Fibroblast of mammary gland (primary cell): ENCODE data around the gene TRMT5.
A peak's percentile ranks its signal among the peaks of the same experiment; 100 is the strongest.

ENCODE experiments used
- DNase-seq: peaks from one replicate; pipeline ENCODE4 v3.0.0-alpha.2; 2010; ENCODE audit warnings: low read depth
- H3K4me3 ChIP-seq: 2 replicates; pipeline ENCODE4 v1.5.1; 2011; ENCODE audit warnings: low read depth, mild to moderate bottlenecking, low read length, moderate library complexity; ENCODE audit not compliant: control insufficient read depth
- TF ChIP-seq, protein P1 (sequence below): conservative IDR thresholded peaks from 2 replicates; pipeline ENCODE4 v1.5.1; 2011; ENCODE audit warnings: low read depth, low read length, inconsistent platforms; ENCODE audit not compliant: control insufficient read depth, insufficient read depth

The TRMT5 gene

DNA sequence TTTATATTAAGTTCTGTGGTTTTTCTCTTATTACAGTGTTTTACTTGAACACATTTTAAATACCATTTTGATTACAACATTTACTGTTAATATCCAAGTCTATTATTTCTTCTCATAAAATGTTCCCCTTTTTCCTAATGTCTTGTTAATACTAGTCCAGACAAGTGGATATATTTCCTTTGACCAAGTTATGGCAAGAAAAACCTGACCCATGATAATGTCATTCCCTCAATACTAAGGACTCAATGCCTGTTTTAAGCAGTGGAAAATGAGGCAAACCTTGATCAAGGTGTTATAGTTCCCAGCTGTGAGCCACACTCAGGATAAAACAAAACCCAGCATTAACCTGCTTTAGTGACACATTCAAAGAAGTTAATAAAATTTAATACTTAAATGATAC is 12.2 kb downstream of the TRMT5 start:
- TF ChIP-seq, protein P1, sequence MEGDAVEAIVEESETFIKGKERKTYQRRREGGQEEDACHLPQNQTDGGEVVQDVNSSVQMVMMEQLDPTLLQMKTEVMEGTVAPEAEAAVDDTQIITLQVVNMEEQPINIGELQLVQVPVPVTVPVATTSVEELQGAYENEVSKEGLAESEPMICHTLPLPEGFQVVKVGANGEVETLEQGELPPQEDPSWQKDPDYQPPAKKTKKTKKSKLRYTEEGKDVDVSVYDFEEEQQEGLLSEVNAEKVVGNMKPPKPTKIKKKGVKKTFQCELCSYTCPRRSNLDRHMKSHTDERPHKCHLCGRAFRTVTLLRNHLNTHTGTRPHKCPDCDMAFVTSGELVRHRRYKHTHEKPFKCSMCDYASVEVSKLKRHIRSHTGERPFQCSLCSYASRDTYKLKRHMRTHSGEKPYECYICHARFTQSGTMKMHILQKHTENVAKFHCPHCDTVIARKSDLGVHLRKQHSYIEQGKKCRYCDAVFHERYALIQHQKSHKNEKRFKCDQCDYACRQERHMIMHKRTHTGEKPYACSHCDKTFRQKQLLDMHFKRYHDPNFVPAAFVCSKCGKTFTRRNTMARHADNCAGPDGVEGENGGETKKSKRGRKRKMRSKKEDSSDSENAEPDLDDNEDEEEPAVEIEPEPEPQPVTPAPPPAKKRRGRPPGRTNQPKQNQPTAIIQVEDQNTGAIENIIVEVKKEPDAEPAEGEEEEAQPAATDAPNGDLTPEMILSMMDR, result no peak
- DNase-seq, result no peak
- H3K4me3 ChIP-seq, result no peak overlapping the region

DNA sequence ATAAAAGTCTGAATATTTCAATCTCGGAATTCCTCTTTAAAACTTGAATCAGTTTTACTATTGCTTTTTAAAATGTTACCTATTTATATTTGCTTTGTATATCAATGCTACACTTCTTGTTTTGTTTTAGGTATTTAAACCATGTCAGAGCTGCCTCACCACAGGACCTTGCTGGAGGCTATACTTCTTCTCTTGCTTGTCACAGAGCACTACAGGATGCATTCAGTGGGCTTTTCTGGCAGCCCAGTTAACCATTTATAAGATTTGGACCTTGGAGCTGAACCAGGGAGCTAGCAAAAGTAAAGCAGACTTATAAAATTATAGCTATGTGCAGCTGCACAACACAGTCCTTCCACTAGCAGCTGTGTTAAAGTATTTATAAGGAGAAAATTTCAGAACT is 12.8 kb downstream of the TRMT5 start:
- TF ChIP-seq, protein P1, result no peak
- no peak for DNase-seq
- H3K4me3 ChIP-seq, result no peak overlapping the region

DNA sequence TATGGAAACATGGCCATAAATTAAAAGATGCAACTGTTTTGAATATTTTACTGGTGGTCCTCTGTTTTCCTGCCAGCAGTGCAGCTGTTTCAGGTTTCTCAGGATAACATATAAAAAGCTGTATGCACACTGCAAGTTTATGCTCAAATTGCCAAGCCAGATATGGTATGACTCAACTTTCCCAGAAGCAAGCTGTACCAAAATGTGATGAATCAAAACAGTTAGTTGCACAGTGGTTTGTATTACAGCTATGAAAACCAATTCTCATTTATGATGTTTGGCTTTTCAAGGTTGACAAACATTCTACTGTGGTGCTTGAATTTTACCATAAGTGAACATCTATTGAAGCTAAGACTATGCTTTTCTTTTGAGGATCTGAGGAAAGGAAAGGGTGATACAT is 15.5 kb downstream of the TRMT5 start:
- TF ChIP-seq, protein P1, result no peak
- DNase-seq, result peak; percentile 87
- no peak overlapping the region for H3K4me3 ChIP-seq

DNA sequence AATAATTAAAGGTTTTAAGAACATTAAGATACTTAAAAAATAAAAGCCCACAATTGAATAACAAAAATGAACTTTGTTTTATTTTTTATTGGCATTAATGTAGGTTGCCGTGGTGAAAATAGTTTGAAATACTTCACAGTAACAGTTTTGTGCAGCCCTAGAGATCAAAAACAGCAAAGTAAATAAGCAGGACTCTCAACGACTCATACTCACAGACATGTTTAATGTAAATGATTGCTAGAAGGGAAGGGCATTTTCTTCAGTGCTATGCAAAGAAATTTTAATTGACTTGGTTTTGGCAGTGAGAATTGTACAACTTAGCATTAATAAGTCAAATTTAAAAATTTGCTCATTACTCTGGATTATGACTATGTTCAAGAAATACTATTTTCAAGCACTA is 16.0 kb downstream of the TRMT5 start:
- DNase-seq, result peak; percentile 41
- H3K4me3 ChIP-seq, result no peak overlapping the region
- TF ChIP-seq, protein P1, result no peak

DNA sequence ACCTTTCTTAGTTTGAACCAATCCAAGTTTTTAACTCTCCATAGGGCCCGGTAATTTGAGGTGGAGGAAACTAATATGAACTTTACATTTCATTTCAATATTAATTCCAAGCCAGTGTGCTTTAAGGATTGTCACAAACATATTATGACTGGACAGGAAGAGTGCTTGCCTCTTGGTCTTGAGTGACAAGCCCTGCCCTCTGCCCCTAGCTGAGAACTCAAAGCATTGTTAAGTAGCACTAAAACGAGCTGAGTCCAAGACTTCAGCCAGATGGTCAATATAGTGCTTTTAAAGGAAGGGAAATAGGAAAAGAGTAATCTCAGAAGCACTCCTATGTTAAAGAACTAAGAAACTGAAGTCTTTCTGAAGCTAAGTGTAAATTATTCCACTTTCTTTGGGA is 17.1 kb downstream of the TRMT5 start:
- H3K4me3 ChIP-seq, result no peak overlapping the region
- TF ChIP-seq, protein P1, result no peak
- no peak for DNase-seq

DNA sequence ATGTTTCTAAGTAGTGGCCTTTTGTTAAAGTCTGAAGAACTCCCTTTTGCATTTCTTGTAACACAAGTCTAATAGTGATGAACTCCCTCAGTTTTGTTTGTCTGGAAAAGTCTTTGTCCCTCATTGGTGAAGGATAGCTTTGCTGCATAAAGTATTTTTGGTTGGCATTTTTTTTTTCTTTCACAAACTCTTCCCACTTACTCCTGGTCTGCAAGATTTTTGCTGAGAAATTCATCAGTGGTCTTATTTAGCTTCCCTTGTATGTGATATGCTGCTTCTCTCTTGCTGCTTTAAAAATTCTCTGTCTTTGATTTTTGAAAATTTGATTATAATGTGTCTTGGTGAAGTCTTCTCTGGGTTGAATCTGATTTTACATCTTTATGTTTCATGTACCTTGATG is 22.7 kb downstream of the TRMT5 start:
- no peak for DNase-seq
- TF ChIP-seq, protein P1, result no peak
- H3K4me3 ChIP-seq, result no peak overlapping the region

DNA sequence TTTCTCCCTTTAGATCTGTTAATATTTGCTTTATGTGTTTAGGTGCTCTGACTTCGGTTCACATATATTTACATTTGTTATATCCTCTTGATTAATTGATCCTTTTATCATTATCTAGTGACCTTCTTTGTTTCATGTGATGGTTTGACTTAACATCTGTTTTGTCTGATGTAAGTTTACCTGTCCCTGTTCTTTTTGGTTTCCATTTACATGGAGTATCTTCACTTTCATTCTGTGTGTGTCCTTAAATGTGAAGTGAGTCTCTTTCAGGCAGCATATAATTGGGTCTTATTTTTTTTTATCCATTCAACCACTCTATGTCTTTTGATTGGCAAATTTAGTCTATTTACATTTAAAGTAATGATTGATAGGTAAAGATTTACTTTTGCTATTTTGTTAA is 24.2 kb downstream of the TRMT5 start:
- DNase-seq, result no peak
- no peak overlapping the region for H3K4me3 ChIP-seq
- TF ChIP-seq, protein P1, result no peak
